Cardiac muscle cell (in vitro differentiated cells and primary cell): Measurements from ENCODE around the gene ALX3. TPM values are rescaled to one million over a fixed set of nuclear protein-coding genes. Genes with fewer than 3 reads are reported as not detected.

ENCODE experiments used
- DNase-seq, 2 donors: peaks; one replicate each; pipeline versions ENCODE4 v3.0.0 to v3.0.0-alpha.2; 2010 to 2017; ENCODE audit warnings: low read depth in 1 of 2, low spot score in 1 of 2
- H3K27ac ChIP-seq: fragments of 200-600 bp; sonication (generic); 2 replicates; pipeline ENCODE4 v1.5.1; 2016
- H3K27me3 ChIP-seq: fragments of 200-600 bp; sonication (generic); 2 replicates; pipeline ENCODE4 v1.6.0; 2016; ENCODE audit warnings: control low read depth
- H3K36me3 ChIP-seq: fragments of 200-600 bp; sonication (generic); 2 replicates; pipeline ENCODE4 v1.5.1; 2016; ENCODE audit warnings: control low read depth
- H3K4me1 ChIP-seq: fragments of 200-600 bp; sonication (generic); 2 replicates; pipeline ENCODE4 v1.8.1; 2017; ENCODE audit warnings: low read depth, mild to moderate bottlenecking, mixed run types
- H3K4me3 ChIP-seq: fragments of 200-600 bp; sonication (generic); 2 replicates; pipeline ENCODE4 v1.5.1; 2016; ENCODE audit warnings: mild to moderate bottlenecking
- H3K9me3 ChIP-seq: fragments of 200-600 bp; sonication (generic); 2 replicates; pipeline ENCODE4 v1.5.1; 2017; ENCODE audit warnings: low read depth, mild to moderate bottlenecking, control low read depth
- polyA plus RNA-seq: library from polyadenylated mRNA; unstranded; fragments of >200 nt; fragmentation: Nextera tagmentation; extraction: Ambion mirVana; gene quantifications from 2 replicates; pipeline ENCODE4 v1.2.1, GENCODE V29; 2016
- total RNA-seq: library from RNA; depleted of rRNA; stranded (reverse); fragments of >200 nt; gene quantifications from 2 replicates; pipeline ENCODE4 v1.2.3, GENCODE V29; 2016
- TF ChIP-seq, protein P1 (sequence below): IDR thresholded peaks from 2 replicates; pipeline ENCODE4 v1.5.1; 2012; ENCODE audit warnings: low read depth, mild to moderate bottlenecking, low read length

ALX3 gene
- total and polyA plus RNA-seq, 2 experiments from 2014 or later = 1.1 TPM; not detected in 1

DNA sequence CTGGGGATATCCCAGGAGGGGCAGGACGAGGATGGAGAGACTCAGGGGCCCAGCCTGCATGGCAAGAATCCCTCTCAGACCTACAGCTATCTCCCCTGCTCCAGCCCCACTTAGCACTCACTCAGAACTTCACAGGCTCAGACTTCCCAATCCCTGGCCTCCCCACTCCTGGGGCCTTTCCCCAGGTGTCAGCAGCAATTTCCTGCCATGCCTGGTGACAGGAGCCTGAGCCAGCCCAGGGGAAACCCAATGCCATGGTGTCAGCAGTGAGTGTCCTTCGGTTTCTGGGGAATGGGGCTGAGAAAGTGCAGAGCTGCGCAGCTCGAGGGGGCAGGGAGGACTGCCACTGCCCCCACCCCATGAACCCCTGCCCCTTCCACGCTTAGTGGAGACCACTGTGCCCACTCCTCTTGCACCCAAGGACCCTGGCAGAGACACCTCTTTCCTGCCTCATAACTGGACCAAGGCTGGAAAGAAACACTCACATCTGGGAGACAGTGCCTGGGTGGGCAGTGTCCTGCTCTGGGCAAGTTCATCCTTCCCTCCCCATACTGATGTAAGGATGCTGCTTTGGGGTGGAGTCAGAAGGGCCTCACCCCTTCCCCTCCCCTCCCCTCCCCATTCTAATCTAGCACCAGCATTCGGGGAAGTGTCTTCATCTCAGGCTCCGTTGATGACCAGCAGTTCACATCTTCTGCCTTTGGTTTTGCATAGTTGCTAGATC lies 24.6 kb upstream of the ALX3 start:
- Histone ChIP-seq H3K9me3 (no peaks in the 10 kb centered on the region), H3K27me3 (no peaks in the 10 kb centered on the region), H3K4me3 (no peak overlapping the region), H3K27ac (no peak overlapping the region), H3K36me3 (no peaks in the 10 kb centered on the region), H3K4me1 (peaks cover 14% of the 10 kb centered on the region)
- DNase-seq = peak in 1 of 2 donors; percentile 28
- TF ChIP-seq, protein P1, sequence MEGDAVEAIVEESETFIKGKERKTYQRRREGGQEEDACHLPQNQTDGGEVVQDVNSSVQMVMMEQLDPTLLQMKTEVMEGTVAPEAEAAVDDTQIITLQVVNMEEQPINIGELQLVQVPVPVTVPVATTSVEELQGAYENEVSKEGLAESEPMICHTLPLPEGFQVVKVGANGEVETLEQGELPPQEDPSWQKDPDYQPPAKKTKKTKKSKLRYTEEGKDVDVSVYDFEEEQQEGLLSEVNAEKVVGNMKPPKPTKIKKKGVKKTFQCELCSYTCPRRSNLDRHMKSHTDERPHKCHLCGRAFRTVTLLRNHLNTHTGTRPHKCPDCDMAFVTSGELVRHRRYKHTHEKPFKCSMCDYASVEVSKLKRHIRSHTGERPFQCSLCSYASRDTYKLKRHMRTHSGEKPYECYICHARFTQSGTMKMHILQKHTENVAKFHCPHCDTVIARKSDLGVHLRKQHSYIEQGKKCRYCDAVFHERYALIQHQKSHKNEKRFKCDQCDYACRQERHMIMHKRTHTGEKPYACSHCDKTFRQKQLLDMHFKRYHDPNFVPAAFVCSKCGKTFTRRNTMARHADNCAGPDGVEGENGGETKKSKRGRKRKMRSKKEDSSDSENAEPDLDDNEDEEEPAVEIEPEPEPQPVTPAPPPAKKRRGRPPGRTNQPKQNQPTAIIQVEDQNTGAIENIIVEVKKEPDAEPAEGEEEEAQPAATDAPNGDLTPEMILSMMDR = no peak

DNA sequence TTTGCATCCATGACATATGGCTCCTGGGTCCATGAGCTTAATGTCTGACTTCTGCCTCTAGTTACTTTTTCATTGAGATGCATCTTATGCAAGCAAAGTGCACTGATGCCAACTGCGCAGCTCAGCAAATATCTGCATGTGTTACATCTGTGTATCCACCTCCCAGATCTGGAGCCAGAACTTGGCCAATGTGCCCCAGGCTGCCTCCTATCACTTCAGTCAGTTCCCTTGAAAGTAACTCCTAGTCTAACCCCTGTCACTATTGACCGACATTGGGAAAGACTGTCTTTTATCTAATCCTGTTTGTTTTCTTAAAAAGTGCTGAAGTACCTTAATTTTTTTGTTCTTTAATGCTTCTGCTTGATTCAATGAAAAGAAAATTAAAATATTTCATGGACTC lies 22.5 kb upstream of the ALX3 start:
- Histone ChIP-seq H3K4me1 (peaks cover 20% of the 10 kb centered on the region), H3K9me3 (no peaks in the 10 kb centered on the region), H3K36me3 (no peaks in the 10 kb centered on the region), H3K4me3 (no peak overlapping the region), H3K27ac (no peak overlapping the region), H3K27me3 (peaks cover under 1% of the 10 kb centered on the region)
- DNase-seq = no peak
- TF ChIP-seq, protein P1 = no peak

DNA sequence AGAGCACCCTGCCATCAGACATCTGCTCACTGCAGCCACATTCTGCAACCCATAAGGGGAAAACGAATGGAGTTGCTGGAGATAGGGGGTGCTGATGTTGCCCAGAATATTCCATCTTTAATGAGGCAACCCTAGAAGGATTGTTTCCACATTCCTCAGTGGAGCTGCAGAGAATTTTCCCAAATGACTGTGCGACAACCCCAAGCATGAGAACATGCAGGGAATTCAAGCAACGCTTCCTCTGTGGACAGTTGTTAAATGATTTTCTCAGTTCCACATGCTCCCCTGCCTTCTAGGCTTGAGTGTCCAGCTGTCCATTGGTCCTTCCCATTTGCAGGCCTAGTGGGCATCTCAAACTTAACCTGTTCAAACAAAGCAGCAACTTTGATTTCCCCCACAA lies 21.3 kb upstream of the ALX3 start:
- no peak overlapping the region for H3K27ac ChIP-seq
- TF ChIP-seq, protein P1 = no peak
- no peaks in the 10 kb centered on the region for H3K9me3 ChIP-seq
- H3K4me1 ChIP-seq = peaks cover 20% of the 10 kb centered on the region
- H3K36me3 ChIP-seq = no peaks in the 10 kb centered on the region
- H3K4me3 ChIP-seq = no peak overlapping the region
- H3K27me3 ChIP-seq = peaks cover 12% of the 10 kb centered on the region
- DNase-seq = no peak

DNA sequence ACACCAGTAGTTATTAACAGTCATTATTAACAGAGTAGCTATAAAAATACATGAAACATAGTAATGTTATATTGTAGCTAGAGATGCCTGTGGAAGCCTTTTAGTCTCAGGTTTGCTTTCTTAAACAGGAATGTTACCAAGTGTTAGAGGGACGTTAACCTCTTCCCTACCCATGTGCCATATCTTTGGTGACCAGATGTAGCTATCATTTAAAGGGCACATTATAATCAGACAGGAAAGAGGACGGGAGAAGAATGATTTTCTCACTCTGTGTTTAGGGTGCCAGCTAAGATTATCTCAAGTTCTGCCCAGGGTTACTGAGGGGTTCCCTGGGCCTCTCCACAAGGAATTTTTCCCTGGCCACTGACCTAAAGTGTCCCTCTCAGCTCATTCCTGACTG lies 20.9 kb upstream of the ALX3 start:
- peaks cover 16% of the 10 kb centered on the region for H3K27me3 ChIP-seq
- H3K4me3 ChIP-seq = no peak overlapping the region
- TF ChIP-seq, protein P1 = no peak
- no peak overlapping the region for H3K27ac ChIP-seq
- peaks cover 20% of the 10 kb centered on the region for H3K4me1 ChIP-seq
- H3K36me3 ChIP-seq = no peaks in the 10 kb centered on the region
- H3K9me3 ChIP-seq = no peaks in the 10 kb centered on the region
- no peak for DNase-seq

DNA sequence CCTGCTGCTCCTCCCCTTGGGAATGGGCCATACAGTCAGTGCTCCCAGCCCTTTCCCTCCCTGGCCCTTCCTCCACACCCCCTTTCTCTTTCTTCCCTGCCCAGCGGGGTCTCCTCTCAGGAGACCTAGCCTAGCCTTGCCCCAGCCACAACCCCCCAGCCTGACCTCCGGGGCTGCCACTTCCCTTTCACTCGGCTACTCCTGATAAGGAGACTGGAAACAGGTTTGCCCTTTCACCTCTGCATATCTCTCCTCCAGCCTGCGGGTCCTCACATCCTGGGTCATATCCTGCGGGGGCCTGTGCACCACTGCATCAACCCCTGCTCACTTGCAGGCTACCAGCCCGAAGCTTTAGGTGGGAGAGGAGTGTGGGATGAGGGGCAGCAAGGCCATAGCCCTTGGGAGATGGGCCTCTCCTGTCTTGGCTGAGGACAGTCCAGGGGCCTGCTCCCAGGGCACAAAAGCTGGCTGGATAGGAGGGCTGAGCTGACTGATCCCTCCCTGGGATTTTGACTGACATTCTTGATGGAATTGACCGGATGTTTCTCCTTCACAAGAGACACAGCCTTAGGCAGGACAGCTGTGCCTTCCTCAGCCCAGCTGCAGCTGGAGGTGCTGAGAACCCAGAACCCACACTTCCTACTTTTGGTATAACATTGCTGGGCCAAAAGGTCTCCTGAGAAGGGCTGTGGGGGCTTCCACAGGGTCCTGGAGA lies 19.2 kb upstream of the ALX3 start:
- H3K4me1 ChIP-seq = peaks cover 20% of the 10 kb centered on the region
- peaks cover 33% of the 10 kb centered on the region for H3K27me3 ChIP-seq
- H3K27ac ChIP-seq = peak overlapping the region; percentile 50
- H3K9me3 ChIP-seq = no peaks in the 10 kb centered on the region
- TF ChIP-seq, protein P1 = no peak
- H3K4me3 ChIP-seq = no peak overlapping the region
- no peaks in the 10 kb centered on the region for H3K36me3 ChIP-seq
- peak in 1 of 2 donors; percentile 27 for DNase-seq
